Measurements from ENCODE around the gene ZNF76. TPM values are rescaled to one million over a fixed set of nuclear protein-coding genes. Genes with fewer than 3 reads are reported as not detected.
A peak's percentile ranks its signal among the peaks of the same experiment; 100 is the strongest.

Gene ZNF76
- total and polyA plus RNA-seq, 2 of the 13 experiments (the other 11 are each of a cell fraction or from before 2014, with no cell fraction given), result 13.2 to 26.4 TPM

- Histone ChIP-seq H3K27ac (ENCODE audit: extremely low read length, insufficient read depth, low read length) (no peak overlapping the region), H3K9me3 (ENCODE audit: low read length) (no peaks in the 10 kb centered on the region), H3K79me2 (ENCODE audit: insufficient read depth, low read length) (no peaks in the 10 kb centered on the region), H3K4me1 (ENCODE audit: insufficient read depth, low read length) (peaks cover 3% of the 10 kb centered on the region), H3K36me3 (replicated peaks in 1 of 2; ENCODE audit: control insufficient read depth in 1 of 2, insufficient read depth in 2 of 2, low read length in 2 of 2) (no peaks in the 10 kb centered on the region), H3K27me3 (ENCODE audit: control insufficient read depth in 1 of 2, insufficient read depth in 2 of 2, low read length in 2 of 2) (no peaks in the 10 kb centered on the region), H2AFZ (ENCODE audit: low read length) (no peak overlapping the region), H3K9ac (ENCODE audit: insufficient read depth, low read depth, low read length) (no peak overlapping the region), H4K20me1 (ENCODE audit: insufficient read depth, low read length) (no peaks in the 10 kb centered on the region), H3K4me2 (ENCODE audit: low read depth, low read length) (no peak overlapping the region), H3K4me3 (replicated peaks in 1 of 3; ENCODE audit: insufficient read depth in 1 of 3, low read depth in 2 of 3, low read length in 3 of 3) (no peak overlapping the region)
- intact Hi-C loops (cut with micrococcal nuclease; ENCODE audit: unreplicated experiment) (no loop called here), in situ Hi-C loops (cut with HindIII; ENCODE audit: extremely low pct_ligation_motif_present, low pct_unique_long_range_greater_than_20kb) (loop anchor here (10.0 kb wide), 1 partner anchor 423 kb away; the partner anchor contains the start of gene ARMC12)
- POLR2A ChIA-PET, result interaction anchor here (1.3 kb wide), 1 partner anchor 9 kb away, joined by 3 read pairs; no protein-coding TSS in a partner anchor
- 75% methylated on average over 12 of the region's 19 CpGs for WGBS (ENCODE audit: low lambda C conversion rate)
- DNase-seq (ENCODE audit: low spot score), result no peak
- no peak for FAIRE-seq
- no TSS peak for BruUV-seq (replicated peaks)
- CTCF ChIA-PET (ENCODE audit: low intra/inter-chr PET ratio, low total read pairs), result no interaction called here
- ATAC-seq, result peak; percentile 47; the same call in 2 of the 3 replicates
- TF ChIP-seq SNAPC4 (CRISPR knock-in tag; IDR thresholded peaks at IDR 0.05) (no peak), ZNF253 (CRISPR knock-in tag; IDR thresholded peaks at IDR 0.05; ENCODE audit: borderline replicate concordance) (no peak), ZNF354B (CRISPR knock-in tag; IDR thresholded peaks at IDR 0.05) (no peak), PRDM15 (CRISPR knock-in tag; IDR thresholded peaks at IDR 0.05) (no peak), CERS6 (CRISPR knock-in tag; IDR thresholded peaks at IDR 0.05) (no peak), REST (IDR thresholded peaks at IDR 0.05; ENCODE audit: borderline replicate concordance in 1 of 2, low read depth in 1 of 2, low read length in 2 of 2) (no peak), REL (CRISPR knock-in tag; conservative IDR thresholded peaks at IDR 0.05) (no peak)
These were observed 52.7 kb downstream of the ZNF76 start for GRCh38 chr6:35312076-35312800.
